Fibroblast of the conjunctiva (primary cell): Measurements from ENCODE around the gene PEX10.

Source experiments
- DNase-seq: peaks from one replicate; pipeline ENCODE4 v3.0.0-alpha.2; 2010; ENCODE audit warnings: low read depth

PEX10 gene

GRCh38 chr1:2375246-2375922 lies 37.0 kb downstream of the PEX10 start:
- DNase-seq, result no peak

- DNase-seq, result no peak
Measured at GRCh38 chr1:2374252-2375155, 37.9 kb downstream of the PEX10 start.

GRCh38 chr1:2373551-2374251 lies 38.7 kb downstream of the PEX10 start:
- no peak for DNase-seq

GRCh38 chr1:2372551-2373490 lies 39.5 kb downstream of the PEX10 start:
- DNase-seq, result no peak

GRCh38 chr1:2368053-2368744 lies 44.2 kb downstream of the PEX10 start:
- DNase-seq, result no peak

GRCh38 chr1:2363847-2364513 lies 48.4 kb downstream of the PEX10 start:
- no peak for DNase-seq

DNA sequence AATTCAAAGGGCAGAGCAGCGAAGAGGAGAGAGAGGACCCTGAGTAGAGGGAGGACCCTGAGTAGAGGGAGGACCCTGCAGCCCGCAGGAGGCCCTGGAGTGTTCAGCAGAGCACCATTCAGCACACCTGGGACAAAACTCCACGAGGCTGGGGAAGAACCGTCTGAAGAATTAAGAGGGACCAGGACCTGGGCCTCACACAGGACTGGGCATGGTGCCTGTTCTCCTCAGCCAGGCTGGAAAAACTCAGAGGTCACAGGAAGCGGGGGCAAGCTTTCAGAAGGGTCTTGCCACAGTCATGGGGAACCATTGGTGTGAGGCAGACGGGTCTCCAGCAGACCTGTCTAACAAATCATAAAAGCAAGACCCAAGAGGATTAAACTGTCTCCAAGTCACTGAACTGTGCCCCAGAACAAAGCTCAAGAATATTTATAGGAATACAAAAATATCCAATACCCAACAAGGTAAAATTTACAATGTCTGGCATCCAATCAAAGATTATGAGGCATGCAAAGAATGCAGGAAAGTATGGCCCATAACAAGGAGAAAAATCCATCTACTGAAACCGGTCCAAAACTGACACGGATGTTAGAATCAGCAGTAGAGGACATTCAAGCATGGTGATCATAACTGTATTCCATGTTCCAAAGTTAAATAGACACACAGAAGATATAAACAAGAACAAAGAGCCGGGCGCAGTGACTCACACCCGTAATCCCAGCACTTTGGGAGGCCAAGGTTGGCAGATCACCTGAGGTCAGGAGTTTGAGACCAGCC lies 51.6 kb downstream of the PEX10 start:
- no peak for DNase-seq

DNA sequence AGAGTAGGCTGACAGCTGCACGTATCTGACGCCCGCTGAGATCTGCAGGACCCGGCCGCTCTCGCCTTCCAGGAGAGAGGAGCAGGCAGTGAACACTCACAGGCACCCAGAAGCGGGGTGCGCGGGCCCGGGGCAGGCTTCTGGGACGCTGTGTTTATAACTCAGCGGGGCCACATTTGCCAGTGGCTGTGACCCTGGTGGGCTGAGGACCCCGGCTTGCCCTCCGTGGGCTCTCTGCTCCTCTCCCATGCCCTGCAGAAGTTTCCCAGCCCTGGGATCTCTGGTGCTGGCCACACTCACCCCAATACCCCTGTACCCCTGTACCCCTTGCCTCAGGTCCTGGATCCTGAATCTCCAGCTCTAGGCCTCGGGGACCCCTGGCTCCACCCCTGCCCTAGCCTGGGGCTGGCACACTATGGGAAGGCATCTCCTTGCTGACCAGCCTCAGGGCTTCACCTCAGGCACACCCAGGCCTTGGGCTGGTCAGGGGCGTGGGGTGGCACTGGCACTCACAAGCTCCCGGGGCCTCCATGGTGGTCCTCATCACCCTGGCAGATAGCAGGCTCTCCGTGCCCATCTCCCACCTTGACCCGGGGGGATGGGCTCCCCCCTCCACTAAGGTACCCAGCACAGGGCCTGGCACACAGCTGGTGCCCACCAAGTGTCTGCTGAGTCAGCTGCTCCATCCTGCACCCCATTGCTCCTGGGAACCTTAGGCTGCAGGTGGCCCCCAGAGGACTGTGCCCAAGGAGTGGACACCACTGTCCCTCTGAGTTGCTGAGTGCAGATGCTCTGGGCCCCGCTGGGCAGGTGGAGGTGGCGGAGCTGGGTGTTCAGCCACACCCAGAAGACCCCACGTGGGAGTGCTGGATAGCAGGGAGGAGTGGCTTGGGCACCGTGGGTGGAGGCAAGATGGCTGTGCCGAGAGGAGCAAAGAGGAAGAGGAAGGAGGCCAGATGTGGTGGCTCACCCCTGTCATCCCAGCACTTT lies 53.4 kb downstream of the PEX10 start:
- no peak for DNase-seq

GRCh38 chr1:2358072-2358471 lies 54.3 kb downstream of the PEX10 start:
- DNase-seq, result no peak

- DNase-seq, result no peak
Measured at GRCh38 chr1:2356911-2357845, 55.2 kb downstream of the PEX10 start.

DNA sequence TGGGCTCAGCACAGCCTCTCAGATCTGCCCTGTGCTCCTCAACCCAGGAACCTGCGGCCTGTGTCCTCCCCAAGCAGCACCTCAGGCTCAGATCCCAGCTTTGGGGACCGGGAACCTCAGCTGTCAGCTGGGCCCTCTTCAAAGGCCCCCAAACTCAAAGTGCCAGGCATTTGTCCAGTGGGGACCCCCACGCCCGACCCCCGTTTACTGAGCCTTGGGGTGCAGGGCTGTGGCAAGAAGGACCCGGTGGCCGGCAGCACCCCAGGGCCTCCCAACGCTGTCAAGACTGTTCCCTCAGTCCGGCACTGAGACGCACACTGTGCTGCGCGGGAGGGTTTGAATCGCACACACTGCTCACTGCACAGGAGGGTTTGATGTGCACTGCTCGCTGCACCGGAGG lies 56.0 kb downstream of the PEX10 start:
- DNase-seq, result no peak

- no peak for DNase-seq
Measured at GRCh38 chr1:2355373-2356261, 56.7 kb downstream of the PEX10 start.

GRCh38 chr1:2354511-2355372 lies 57.6 kb downstream of the PEX10 start:
- DNase-seq, result no peak
